Left cardiac atrium (tissue), 4 donors: ENCODE data around the gene TMEM17. TPM values are rescaled to one million over a fixed set of nuclear protein-coding genes. Genes with fewer than 3 reads are reported as not detected.

Experiments used
- ATAC-seq, 2 donors: fragments of 200-7000 bp; cut with Tn5 transposase; one replicate each; pipeline ENCODE4 v1.9.1; 2020; ENCODE audit warnings: mild to moderate bottlenecking in 2 of 2, moderate library complexity in 2 of 2
- DNase-seq: peaks from one replicate; pipeline ENCODE4 v3.0.0-alpha.2; 2020
- intact Hi-C, 2 donors: fragments of 100-400 bp; cut with DNase I; formaldehyde crosslinking; loops; one replicate each; pipeline versions ENCODE4 v1.14.1 to v1.15.1; 2022 to 2023
- total RNA-seq, 2 donors: library from RNA; stranded (reverse); fragmentation: NEBNext Ultra II Directional; extraction: Animal tissue kit (Norgen Biotek cat#: 25700); gene quantifications; one replicate each; pipeline ENCODE4 v1.2.1, GENCODE V29; 2021
- donor health status: DM: no; HTN: yes; CAD: no.
- donor health status: DM: no; HTN: yes; CAD: no; lungs with severe emphysema.
- donor health status: DM: yes; HTN: yes; CAD: no.
- donor health status: Dilated cardiomyopathy.

The TMEM17 gene
- total RNA-seq, 2 donors from 2014 or later = 1.3 TPM

DNA sequence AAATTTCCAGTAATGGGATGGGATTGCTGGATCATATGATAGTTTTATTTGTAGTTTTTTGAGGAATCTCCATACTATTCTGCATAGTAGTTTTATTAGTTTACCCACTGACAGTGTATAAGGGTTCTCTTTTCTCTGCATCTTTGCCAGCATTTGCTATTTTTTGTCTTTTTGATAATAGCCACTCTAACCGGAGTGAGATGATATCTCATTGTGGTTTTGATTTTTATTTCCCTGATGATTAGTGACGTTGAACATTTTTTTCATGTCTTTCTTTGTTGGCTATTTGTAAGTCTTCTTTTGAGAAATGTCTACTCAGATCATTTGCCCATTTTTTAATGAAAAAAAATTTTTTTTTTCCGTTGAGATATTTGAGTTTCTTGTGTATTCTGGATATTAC, 26.1 kb downstream of the TMEM17 start:
- ATAC-seq = no peak
- intact Hi-C loops = no loop called here
- DNase-seq = no peak

DNA sequence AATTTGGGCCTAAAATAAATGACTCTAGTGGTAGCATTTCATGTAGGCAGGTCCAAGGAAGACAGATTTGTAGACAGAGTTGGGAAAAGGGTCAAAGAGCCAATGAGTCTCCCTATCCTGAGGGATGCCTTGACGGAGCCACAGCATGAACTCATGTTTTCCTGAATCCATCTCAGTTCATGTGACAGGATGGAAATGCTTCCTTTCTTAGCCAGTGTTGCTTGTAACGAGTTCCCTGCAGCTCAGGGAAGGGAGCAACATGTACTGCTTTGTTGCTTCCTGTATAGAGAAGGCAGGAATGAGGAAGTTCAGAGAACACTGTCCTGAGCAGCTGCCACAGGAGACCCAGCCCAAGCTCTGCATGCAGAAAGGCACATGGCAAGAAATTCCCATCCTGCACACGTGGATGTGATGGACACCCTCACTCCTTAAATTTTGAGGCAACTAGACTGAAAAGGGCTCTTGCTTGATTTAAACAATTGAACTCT, 27.9 kb downstream of the TMEM17 start:
- DNase-seq (no peak), ATAC-seq (peak; percentile 48 to 72)
- intact Hi-C loops = no loop called here

DNA sequence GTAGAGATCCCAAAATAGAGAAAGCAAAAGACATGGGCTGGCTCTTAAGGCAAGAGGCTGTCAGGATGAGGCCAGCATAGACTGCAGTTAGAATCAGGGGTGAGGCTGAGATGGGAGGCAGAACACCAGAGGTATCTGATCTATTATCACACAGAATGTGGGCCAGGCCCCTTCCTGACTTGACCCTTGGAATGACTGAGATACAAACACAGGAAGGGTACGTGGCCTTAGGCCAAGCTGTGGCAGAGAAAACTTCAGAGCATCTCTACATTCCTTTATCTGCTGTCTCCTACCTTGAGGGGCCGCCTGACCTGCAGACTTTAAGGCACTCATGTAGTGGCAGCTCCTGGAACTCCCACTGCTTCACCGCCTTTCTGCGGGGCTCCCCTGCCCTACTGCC, 28.4 kb downstream of the TMEM17 start:
- DNase-seq (no peak), ATAC-seq (no peak)
- intact Hi-C loops = no loop called here

DNA sequence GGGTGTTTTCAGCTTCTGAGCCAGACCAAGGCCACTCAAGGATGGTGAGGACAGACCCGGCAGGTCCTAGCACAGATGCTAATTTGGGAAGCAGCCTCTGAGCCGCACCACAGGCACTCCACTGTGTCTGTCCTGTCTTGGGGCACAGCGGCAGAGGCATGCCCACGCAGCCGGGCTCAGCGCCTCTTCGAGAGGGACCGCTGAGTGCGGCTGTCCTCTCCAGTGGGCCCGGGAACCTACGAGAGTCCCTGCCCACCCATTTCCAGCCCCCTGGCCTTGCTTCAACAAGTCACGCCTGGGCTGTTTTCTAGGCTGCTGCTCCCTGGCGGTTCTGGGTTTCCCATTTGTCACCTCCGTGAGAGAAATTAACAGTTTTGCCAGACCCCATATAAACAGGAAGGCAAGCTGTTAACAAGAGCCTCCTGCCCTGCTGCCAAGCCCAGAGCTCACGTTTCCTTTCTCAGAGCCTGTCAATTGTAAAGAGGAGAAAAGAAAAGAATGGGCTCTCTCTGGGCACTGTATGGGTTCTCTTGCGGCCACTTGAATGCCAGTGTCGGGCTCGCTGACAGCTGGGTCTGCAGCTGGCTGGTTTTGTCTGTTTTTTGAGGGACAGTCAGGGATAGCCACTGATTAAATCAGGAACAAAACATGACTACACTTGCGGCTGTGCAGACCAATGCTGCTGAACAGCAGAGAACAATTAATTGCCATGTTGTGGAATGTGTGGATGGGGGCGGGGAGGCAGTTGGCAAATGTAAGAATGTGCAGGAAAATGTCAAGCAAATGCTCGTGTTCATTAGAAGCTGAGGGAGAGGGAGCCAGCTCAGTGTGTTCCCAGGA, 30.6 kb downstream of the TMEM17 start:
- ATAC-seq (peak; percentile 28 to 43), DNase-seq (no peak)
- intact Hi-C loops = no loop called here

DNA sequence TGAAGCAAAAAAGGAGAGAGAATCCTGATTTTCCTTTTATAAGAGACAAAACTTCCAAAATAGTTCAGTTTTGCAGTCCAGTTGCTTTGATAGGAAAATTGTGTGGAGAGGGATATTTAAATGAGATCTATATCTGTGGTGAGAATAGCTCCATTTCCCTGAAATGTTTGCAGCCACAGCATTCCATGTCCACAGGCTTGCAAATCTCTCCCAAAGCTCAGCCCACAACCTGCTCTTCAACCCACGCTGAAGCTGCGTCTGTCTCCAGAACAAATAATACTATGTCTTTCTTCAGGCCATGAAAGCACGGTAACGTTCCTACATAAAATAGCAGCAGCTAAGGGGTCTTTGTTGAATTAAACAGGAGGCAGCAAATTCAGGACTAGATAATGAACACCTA, 31.8 kb downstream of the TMEM17 start:
- intact Hi-C loops = no loop called here
- ATAC-seq (no peak), DNase-seq (no peak)

DNA sequence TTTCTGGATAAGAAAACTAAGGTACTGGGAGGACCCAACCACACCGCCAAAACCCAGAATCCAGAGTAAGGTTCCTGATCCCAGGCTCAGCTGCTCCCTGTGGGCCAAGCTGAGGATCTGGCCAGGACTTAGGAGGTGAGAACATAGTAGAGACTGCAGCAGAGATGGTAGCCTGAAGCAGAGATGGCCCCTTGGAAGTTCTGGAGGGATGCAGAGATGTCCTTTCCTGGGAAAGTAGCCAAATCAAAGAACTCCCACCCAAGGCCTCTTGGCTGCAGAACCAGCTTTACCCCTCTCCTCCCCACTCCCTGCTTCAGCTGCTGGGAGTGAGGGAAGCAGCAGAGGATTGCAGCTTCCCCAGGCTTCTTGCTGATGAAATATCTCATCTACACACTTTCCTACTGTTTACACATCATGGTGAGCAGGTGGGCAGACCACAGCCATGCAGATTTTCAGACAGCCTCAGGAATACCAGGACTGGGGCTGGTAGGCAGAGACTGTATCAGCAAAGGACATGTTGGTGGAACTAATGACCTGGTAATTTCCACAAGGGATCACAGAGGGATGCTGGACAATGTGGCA, 32.7 kb downstream of the TMEM17 start:
- intact Hi-C loops = no loop called here
- no peak for ATAC-seq
- DNase-seq = no peak

DNA sequence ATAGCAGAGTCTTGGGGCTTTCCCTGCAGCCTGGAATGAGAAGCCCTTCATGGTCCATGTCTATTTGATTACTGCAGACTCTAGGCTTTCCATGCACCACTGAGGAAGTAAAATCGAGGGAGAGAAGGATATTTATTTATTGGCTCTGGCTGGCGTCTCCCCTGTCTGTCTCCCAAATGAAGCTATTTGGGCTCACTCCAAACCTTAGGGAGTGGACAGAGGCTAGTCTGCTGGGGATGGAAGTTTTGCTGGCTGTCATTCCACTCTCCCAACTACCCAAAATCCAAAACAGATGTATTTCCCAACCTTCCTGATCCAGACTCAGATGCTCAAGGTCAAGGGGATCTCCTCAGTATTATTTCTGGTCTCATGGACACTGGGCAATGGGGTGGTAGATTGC, 33.7 kb downstream of the TMEM17 start:
- intact Hi-C loops = no loop called here
- ATAC-seq (peak; percentile 14 to 17), DNase-seq (no peak)

DNA sequence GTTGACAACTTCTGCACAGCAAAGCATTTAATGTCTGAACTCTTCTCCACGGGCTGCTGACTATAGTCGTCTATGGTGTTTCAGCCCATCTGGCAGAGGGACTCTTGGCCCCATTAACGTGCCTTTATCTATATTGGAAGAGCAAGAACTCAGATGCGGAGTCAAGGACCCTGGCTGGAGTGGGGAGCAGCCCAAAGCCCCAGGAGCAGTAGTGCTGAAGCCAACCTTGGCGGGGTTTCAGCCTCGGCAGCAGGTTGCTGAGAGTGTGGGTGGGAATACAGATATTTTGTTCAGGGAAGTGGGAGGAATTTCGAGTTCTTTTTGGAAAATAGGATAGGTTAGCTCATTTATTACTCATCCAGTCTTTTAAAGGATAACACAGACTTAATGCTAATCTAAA, 34.2 kb downstream of the TMEM17 start:
- intact Hi-C loops = no loop called here
- DNase-seq = no peak
- ATAC-seq = peak; percentile 36 to 59

DNA sequence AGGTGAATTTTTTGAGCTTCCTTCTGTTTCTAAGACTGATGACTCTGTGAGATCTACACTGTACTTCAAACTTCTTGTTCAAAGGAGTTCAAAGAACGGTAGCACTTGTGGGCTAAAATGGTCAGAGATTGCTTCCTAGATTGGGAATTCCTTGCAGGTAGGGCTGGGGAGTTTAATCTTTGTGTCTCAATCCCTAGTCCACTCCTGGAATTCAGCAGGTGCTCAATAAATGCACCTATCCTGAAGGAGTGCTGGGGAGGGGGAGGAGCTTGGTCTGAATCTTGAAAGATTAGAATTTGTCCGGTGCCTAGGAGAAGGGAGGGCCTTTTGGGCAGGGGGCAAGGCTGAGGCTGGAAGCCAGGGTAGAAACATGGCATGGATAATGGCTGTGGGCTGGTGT, 34.6 kb downstream of the TMEM17 start:
- ATAC-seq (no peak), DNase-seq (no peak)
- intact Hi-C loops = no loop called here

DNA sequence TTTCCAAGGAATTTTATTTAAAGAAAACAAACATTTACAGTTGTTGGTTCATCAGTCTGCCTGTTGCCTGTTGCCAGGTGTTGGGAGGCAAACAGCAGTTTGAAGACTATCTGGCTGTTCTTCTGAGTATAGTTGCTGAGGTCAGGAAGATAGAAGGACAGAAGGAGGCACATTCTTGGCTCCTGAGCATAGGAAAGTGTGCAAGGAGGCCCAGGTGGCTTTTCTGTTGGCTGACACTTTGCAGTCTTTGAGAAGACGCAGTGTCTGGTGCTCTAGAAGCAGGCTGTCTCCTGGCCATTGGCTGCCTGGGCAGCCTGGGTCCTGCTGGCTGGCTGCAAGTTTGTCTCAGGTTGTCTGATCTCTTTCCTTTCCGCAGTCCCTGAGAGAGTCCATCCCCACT, 36.4 kb downstream of the TMEM17 start:
- DNase-seq (no peak), ATAC-seq (no peak)
- intact Hi-C loops = no loop called here

DNA sequence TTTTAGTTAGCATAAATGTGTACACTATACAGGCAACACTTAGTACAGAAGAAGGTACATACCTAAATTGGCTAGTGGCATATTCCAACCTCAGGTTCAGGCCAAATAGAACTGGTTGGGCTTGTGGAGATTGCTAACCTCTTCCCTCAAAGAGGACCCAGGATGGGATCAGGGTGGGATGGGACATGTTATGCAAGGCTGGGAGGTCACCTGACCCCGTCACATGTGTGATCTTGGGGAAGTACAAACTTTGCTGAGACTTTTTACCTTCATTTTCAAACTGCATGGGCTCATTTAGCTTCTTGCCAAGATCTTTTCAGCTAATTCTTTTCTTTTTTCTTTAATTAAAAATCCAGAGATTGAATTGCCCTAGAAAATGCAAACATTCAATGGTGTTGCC, 36.9 kb downstream of the TMEM17 start:
- no peak for DNase-seq
- no peak for ATAC-seq
- intact Hi-C loops = no loop called here

DNA sequence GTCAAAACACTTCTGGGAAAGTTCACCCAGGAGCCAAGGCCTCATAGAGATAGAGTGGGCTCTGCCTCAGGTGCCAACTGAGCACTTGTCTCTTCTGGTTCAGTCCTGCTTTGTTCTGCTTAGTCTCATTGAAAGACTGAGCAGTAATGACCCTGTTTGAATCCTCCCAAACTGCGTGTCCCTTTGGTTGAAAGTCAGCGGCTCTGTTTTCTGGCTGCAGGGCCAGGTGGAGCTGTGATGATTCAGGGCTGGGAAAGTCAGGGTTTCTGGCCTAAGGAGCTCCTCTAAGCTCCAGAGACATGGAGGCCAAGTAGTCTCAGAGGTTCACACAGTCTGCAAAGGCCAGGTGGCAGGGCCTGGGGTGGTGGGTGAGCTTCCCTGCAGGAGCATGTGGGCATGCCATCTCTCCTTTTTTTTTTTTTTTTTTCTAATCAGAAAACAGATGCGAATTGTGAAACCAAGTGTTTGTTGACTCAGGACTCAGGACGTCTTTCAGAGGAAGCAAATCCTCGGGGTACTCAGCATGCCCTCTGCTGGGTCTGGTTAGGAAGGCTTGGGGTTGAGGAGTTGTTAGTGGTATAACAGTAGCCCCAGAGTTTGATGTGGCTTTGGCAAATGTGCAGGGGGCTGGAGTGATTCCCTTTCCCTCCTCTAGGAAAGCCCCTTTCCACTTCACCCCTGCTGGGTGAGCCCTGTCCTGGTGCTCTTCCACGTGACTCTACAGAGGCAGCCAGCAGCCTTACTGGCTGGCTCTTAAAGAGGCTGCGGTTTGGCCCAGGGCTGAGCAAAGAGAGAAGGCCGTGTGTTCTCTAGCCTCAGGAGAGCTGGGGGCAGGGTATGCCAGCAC, 38.3 kb downstream of the TMEM17 start:
- ATAC-seq = peak; percentile 54 to 70
- intact Hi-C loops = no loop called here
- peak; percentile 47 for DNase-seq

DNA sequence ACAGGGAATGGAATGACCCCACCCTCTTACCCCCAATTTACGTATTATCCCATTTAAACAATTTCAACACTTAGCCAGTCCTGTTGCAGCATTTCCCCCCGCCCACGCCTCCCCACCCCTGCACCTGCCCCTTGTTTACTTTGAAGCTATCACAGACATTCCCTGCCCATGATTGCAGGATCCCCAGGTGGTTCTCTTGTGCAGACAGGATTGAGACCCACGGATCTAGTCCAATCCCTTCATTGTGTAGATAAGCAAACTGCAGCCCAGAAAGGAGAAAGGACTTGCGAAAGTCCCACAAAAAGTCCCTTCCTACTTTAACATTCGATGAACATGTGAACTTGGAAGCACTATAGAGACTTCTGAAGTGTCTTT, 38.9 kb downstream of the TMEM17 start:
- intact Hi-C loops = no loop called here
- ATAC-seq = no peak
- no peak for DNase-seq

DNA sequence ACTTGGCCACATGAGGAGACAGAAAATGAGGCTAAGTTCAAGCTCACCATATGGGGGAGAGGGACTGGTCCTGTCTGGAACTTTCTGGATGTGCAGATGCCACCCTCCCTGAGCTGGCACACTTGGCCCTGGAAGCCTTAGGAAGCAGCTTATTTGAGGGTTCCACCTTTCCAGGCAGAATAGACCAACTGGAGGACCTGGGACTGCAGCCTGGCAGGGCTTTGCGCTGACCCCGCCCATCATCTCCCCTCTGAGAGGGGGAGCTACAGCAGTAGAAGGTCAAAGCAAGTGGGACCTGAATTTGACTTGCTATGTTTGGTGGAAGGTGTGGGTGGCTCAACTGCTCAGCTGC, 39.5 kb downstream of the TMEM17 start:
- ATAC-seq = no peak
- DNase-seq = no peak
- intact Hi-C loops = no loop called here

DNA sequence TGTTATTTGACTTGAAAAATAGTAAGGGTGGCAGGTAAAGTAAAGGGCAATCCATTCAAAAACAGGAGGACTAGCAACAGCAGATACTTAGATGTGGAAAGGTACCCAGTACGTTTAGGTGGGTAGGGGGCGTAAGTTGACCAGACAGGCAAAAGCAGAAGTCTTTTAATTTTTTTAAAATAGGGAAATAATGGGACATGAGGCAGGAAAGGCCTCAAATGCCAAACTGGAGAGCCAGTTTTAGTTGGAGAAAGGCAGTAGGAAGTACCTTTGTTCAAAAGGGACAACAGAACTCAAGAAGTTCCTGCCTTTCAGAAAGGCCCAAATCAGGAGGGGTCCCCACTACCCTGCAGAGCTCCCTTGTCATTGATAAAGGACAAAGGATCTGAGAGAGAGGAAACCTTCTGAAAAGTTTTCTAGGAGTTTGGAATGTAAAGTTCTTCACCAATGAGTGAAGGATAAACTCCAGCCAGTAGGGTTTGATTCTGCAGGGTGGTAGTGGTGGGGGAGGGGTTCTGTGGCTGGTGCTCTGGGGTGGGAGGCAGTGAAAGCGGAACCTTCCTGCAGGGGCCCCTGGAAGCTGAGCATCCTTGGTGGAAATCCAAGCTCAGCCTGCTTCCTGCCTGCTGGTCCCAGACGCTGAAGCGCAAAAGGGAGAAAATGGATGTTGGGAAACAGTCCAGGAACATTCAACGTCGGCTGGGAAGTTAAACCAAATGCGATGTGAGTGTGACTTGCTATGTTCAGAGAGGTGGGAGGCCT, 40.1 kb downstream of the TMEM17 start:
- ATAC-seq = no peak
- intact Hi-C loops = no loop called here
- DNase-seq = no peak

DNA sequence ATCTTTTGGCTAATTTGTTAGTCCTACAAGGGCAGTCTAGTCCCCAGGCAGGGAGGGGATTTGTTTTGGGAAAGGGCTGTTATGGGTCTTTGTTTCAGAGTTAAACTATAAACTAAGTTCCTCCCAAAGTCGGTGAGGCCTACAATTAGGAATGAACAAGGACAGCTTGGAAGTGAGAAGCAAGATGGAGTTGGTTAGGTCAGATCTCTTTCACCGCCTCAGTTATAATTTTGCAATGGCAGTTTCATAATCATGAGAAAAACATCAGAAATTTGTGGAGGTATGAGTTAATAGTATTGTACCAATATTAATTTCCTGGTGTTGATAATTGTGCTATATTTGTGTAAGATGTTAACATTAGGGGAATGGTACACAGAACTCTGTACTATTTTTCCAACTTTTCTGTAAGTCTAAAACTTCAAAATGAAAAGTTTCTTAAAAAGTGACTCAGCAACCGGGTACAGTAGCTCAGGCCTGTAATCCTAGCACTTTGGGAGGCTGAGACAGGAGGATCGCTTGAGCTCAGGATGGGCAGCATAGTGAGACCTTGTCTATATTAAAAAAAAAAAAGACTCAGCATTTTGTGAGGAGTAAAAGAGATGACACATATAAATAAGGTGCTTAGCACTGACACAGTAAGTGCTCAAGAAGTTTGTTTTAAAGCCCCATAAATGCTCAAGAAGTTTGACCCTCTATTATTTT, 40.8 kb downstream of the TMEM17 start:
- DNase-seq (no peak), ATAC-seq (no peak)
- intact Hi-C loops = no loop called here

DNA sequence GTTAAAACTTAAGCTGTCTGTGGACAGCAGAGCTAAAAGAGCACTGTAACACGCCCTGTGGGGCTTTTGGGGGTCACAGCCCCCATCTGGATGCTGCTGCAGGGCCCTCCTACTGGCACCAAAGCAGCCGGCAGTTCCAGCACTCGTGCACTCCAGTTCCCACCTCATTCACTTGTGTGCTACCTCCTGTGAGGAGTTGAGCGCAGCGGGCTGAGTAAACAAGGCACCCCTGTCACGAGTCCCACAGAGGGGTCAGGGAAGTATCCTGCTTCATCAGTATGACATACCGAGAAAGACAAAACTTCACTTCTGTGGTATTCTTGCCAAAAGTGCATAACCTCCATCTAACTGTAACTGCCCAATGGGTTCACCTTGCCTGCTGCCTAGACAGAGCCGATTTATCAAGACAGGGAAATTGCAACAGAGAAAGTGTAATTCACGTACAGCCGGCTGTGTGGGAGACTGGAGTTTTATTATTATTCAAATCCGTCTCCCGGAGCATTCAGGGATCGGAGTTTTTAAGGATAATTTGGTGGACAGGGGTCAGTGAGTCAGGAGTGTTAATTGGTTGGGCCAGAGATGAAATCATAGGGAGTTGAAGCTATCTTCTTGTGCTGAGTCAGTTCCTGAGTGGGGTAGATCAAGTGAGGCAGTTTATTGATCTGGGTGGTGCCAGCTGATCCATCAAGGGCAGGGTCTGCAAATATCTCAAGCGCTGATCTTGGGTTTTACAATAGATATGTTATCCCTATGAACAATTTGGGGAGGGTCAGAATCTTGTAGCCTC, 41.6 kb downstream of the TMEM17 start:
- no peak for DNase-seq
- intact Hi-C loops = loop anchor here in 1 of 2 donors (5.0 kb wide), 1 partner anchor 243 kb away; the partner anchor contains the start of gene EHBP1
- ATAC-seq = no peak

DNA sequence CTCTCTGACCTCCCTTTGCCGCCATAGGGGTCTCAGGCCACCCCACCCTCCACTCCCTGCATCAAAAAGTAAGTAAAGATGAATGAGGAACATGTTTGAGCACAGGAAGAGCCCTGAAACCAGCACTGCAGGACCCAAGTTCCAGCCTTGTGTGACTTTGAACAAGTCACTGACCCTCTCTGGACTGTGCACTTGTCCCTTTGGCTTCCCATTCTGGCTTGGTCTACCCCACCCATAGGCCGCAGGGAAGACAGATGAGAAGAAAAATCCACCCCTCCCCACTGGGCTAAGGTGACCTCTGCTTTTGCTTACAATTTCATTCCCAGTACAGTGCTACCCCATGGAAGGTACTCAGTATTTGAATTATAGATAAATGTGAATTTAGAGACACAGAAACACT, 43.8 kb downstream of the TMEM17 start:
- intact Hi-C loops = loop anchor here in 1 of 2 donors (5.0 kb wide), 1 partner anchor 245 kb away; the partner anchor contains the start of gene EHBP1
- DNase-seq (no peak), ATAC-seq (no peak)
